Peyer's patch (tissue), 4 donors: ENCODE results near the gene PLEKHG1. TPM values are rescaled to one million over a fixed set of nuclear protein-coding genes. Genes with fewer than 3 reads are reported as not detected.

Source experiments
- DNase-seq, 3 donors: peaks; one replicate each; pipeline ENCODE4 v3.0.0-alpha.2; 2017 to 2019
- H3K27ac ChIP-seq, 4 donors: fragments of 200-600 bp; sonication (generic); one replicate each; pipeline ENCODE4 v1.5.1; 2016 to 2019
- H3K27me3 ChIP-seq, 2 donors: fragments of 200-600 bp; sonication (generic); one replicate each; pipeline ENCODE4 v1.5.1; 2019
- H3K36me3 ChIP-seq, 3 donors: fragments of 200-600 bp; sonication (generic); one replicate each; pipeline ENCODE4 v1.5.1; 2016 to 2019
- H3K4me1 ChIP-seq, 4 donors: fragments of 200-600 bp; sonication (generic); one replicate each; pipeline ENCODE4 v1.5.1; 2016 to 2019
- H3K4me3 ChIP-seq, 4 donors: fragments of 200-600 bp; sonication (generic); 1 replicate in 3 of 4; 2 replicates in 1 of 4; pipeline ENCODE4 v1.5.1; 2016 to 2019; ENCODE audit warnings: mild to moderate bottlenecking in 1 of 4
- H3K9me3 ChIP-seq, 4 donors: fragments of 200-600 bp; sonication (generic); one replicate each; pipeline ENCODE4 v1.5.1; 2016 to 2019; ENCODE audit warnings: mild to moderate bottlenecking in 1 of 4
- CTCF ChIP-seq, 6 experiments: fragments of 450-650 bp in 4 of 6; fragments of 200-600 bp in 2 of 6; sonication (generic) in 1 of 6; IDR thresholded peaks; one replicate each; pipeline ENCODE4 v1.5.1; 2017 to 2019; ENCODE audit warnings: antibody characterized with exemption in 6 of 6, mild to moderate bottlenecking in 3 of 6, moderate library complexity in 1 of 6
- POLR2A ChIP-seq, 2 donors: fragments of 450-650 bp; IDR thresholded peaks; one replicate each; pipeline ENCODE4 v1.5.1; 2017; ENCODE audit warnings: antibody characterized with exemption in 2 of 2, mild to moderate bottlenecking in 2 of 2, moderate library complexity in 2 of 2
- total RNA-seq, 4 donors: library from RNA; depleted of rRNA; stranded (reverse); fragments of >200 nt; gene quantifications; one replicate each; pipeline ENCODE4 v1.1.0, GENCODE V29; 2016

Gene PLEKHG1
- 100 to 1,000 TPM in 1 of 4 donors, 10 to 100 TPM in 3; 52.2 to 281 (median 64.6) TPM for total RNA-seq

GRCh38 chr6:150599199-150600009, at the start of gene PLEKHG1:
PLEKHG1 (plus strand) TSS chr6:150599885; CDS start chr6:150733682, 133,797 bp downstream.
- peak within 1 kb of the TSS; percentile 92 to 97 (median 97) for H3K27ac ChIP-seq
- H3K9me3 ChIP-seq, result no peaks in the 10 kb centered on the region
- TF ChIP-seq POLR2A (IDR thresholded peaks at IDR 0.05), result peak; percentile 25 to 80
- TF ChIP-seq CTCF (IDR thresholded peaks at IDR 0.05), result peak in 2 of 6 experiments; percentile 6 to 14
- H3K4me1 ChIP-seq, result peaks cover 0 to 14% (median 1%) of the 10 kb centered on the region in 4 donors
- peak within 1 kb of the TSS; percentile 66 to 94 (median 78) for H3K4me3 ChIP-seq
- DNase-seq, result peak; percentile 74 to 92 (median 92)
- H3K27me3 ChIP-seq, result no peaks in the 10 kb centered on the region
- H3K36me3 ChIP-seq, result no peaks in the 10 kb centered on the region

GRCh38 chr6:150550244-150550643, 49.4 kb upstream of the PLEKHG1 start:
- no peak overlapping the region for H3K4me3 ChIP-seq
- DNase-seq, result no peak
- H3K27me3 ChIP-seq, result no peaks in the 10 kb centered on the region
- no peaks in the 10 kb centered on the region for H3K36me3 ChIP-seq
- H3K9me3 ChIP-seq, result no peaks in the 10 kb centered on the region
- TF ChIP-seq CTCF (IDR thresholded peaks at IDR 0.05) (no peak), POLR2A (IDR thresholded peaks at IDR 0.05) (no peak)
- no peak overlapping the region for H3K27ac ChIP-seq
- no peaks in the 10 kb centered on the region for H3K4me1 ChIP-seq

- Histone ChIP-seq H3K27ac (no peak overlapping the region), H3K4me3 (no peak overlapping the region), H3K9me3 (peaks cover 0 to 2% (median 0%) of the 10 kb centered on the region in 4 donors), H3K36me3 (no peaks in the 10 kb centered on the region), H3K27me3 (no peaks in the 10 kb centered on the region), H3K4me1 (no peaks in the 10 kb centered on the region)
- no peak for TF ChIP-seq CTCF (IDR thresholded peaks at IDR 0.05)
- TF ChIP-seq POLR2A (IDR thresholded peaks at IDR 0.05), result no peak
- no peak for DNase-seq
Observed at GRCh38 chr6:150557043-150557599, 42.6 kb upstream of the PLEKHG1 start.

- DNase-seq, result no peak
- no peak overlapping the region for H3K4me3 ChIP-seq
- H3K27ac ChIP-seq, result no peak overlapping the region
- peaks cover 0 to 2% (median 0%) of the 10 kb centered on the region in 4 donors for H3K9me3 ChIP-seq
- no peaks in the 10 kb centered on the region for H3K27me3 ChIP-seq
- no peaks in the 10 kb centered on the region for H3K4me1 ChIP-seq
- no peak for TF ChIP-seq POLR2A (IDR thresholded peaks at IDR 0.05)
- TF ChIP-seq CTCF (IDR thresholded peaks at IDR 0.05), result no peak
- no peaks in the 10 kb centered on the region for H3K36me3 ChIP-seq
Observed at GRCh38 chr6:150560004-150560883, 39.4 kb upstream of the PLEKHG1 start.

GRCh38 chr6:150560884-150561219, 38.8 kb upstream of the PLEKHG1 start:
- Histone ChIP-seq H3K4me1 (no peaks in the 10 kb centered on the region), H3K27me3 (no peaks in the 10 kb centered on the region), H3K27ac (no peak overlapping the region), H3K36me3 (no peaks in the 10 kb centered on the region), H3K9me3 (peaks cover 0 to 2% (median 0%) of the 10 kb centered on the region in 4 donors), H3K4me3 (no peak overlapping the region)
- no peak for TF ChIP-seq POLR2A (IDR thresholded peaks at IDR 0.05)
- TF ChIP-seq CTCF (IDR thresholded peaks at IDR 0.05), result no peak
- no peak for DNase-seq
